CD4-positive, alpha-beta T cell treated with Interleukin-4 for 1 hour (primary cell): ENCODE data around the gene TFPI.
"Not testable (repeated sequence)": the region's sequence is repeated elsewhere in the genome, so short reads cannot be mapped to it uniquely, and the experiment has no call there.

Experiments
- DNase-seq, 2 donors: peaks; one replicate each; pipeline ENCODE4 v3.0.0-alpha.2; 2020 to 2022

The TFPI gene

DNA sequence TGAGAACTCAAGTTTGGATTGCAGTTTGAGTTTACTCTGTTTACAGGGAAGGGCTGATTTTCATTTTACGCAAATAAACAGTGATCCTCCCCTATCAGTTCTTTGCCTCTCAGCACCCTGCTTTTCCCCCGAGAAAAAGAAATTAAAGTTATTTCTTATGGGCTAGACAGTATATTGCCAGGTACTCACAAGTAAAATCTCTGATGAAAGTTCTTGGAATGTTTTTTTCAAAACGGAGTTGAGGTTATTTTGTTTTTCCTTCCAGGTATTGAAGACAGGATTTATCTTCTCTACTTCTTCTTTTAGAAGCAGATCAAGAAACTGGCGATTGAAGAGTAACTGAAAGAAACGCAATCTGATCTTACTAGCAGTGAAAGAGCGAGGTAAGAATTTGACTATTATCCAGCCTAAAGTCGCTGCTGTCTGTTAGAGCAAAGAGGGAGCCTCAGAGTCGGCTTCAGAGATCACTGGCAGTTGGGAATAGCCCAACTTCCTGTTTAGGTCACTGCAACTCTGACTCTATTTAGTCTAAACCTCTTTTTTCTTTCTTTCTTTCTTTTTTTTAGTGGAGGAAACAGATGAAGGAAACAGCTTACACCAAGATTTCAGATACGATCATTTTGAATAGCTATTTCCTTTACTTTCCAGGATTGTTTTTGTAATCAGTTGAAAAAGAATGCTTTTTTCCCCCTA lies at the start of gene TFPI:
Gene TFPI, minus strand, starts transcription at position 425 of the 693 bp plus-strand sequence. CDS start 50,667 bp downstream, outside the sequence.
- no peak for DNase-seq

DNA sequence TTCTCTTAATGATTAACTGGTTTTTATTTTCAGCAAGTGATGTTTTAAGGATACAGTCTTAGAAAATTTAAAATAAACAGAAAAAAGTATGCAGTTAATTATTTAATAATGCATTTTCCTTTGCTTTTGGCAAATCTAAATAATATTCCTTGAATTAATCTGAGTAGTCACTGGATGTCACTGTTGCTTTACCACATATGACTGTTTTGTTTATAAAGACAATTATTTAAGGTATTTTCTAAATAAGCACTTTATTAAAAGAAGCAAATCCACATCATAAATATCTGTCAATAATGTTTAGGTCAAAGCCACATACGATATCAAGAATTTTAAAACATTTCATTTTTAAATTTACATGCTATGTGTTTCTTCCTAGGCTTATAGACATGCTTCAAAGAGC lies 40.6 kb upstream of the TFPI start:
- no peak for DNase-seq

DNA sequence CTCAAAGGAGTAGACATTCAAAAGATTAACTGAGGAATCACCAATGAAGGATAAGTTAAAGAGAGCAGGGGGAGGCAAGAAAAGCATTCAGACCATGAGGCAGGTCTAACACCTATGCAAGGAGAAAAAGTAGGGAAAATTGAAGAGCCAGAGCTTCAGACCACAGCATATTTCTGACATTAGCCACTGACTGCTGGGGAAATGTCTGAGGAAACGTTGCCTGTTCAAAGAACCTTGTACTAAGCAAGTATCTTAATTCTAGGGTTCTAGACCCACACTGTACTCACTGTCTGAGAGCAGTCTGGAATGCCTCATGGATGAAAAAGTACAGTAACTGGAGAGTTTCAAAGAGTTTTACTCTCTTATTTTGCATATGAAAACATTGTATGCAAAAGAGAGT lies 39.5 kb upstream of the TFPI start:
- no peak for DNase-seq

DNA sequence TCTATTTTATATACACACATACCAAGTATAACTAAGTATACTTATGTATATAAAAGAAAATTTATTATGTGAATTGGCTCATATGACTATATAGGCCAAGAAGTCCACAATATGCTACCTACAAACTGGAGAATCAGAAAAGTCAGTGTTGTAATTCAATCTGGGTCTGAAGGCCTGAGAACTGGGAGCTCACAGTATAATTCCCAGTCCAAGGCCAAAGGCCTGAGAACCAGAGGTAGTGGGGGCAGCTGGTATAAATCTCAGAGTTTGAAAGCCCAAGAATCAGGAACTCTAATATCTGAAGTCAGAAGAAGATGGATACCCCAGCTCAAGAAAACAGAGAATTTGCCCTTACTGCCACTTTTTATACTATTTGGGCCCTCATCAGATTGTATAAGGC lies 38.9 kb upstream of the TFPI start:
- no peak for DNase-seq

DNA sequence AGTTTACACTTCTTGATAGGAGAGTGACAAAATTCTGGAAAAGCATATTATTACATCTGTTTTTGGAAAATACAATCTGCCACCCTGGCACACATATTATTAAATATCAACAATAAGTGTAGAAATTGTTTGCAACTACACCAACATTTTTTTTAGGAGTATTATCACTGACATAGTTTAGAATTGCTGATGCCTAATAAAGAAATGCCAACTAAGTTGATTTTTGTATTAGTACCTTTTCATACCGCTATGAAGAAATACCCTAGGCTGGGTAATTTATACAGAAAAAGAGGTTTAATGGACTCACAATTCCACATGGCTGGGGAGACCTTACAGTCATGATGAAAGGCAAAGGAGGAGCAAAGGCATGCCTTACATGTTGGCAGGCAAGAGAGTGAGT lies 35.9 kb upstream of the TFPI start:
- no peak for DNase-seq

DNA sequence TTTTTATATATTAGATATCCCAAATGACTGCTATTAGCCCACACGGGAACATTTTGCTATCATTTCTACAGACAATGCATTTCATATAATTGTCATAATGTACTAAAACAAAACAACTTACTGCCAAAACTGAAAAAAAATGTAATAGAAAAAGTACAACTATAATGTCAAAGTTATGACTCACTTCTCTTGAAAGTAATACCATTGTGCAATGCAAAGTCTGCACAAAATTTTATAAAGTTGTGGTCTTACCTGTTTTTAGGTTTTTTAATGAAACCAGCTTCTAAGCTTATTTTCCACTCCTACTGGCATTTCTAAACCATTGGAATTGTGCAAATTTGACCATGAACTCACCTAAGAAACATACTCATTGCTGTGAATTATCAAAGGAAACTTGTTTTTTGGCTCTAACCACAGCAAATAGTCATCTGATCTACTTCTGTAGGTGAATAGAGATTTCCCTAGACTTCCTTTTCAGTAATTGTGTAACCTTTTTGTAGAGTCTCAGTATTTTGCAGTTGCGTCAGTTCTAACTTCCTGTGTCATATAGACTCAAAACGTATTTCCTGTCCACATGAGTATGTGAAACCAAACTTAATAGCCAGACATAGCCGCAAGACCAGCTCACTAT lies 31.9 kb upstream of the TFPI start:
- DNase-seq: no peak

DNA sequence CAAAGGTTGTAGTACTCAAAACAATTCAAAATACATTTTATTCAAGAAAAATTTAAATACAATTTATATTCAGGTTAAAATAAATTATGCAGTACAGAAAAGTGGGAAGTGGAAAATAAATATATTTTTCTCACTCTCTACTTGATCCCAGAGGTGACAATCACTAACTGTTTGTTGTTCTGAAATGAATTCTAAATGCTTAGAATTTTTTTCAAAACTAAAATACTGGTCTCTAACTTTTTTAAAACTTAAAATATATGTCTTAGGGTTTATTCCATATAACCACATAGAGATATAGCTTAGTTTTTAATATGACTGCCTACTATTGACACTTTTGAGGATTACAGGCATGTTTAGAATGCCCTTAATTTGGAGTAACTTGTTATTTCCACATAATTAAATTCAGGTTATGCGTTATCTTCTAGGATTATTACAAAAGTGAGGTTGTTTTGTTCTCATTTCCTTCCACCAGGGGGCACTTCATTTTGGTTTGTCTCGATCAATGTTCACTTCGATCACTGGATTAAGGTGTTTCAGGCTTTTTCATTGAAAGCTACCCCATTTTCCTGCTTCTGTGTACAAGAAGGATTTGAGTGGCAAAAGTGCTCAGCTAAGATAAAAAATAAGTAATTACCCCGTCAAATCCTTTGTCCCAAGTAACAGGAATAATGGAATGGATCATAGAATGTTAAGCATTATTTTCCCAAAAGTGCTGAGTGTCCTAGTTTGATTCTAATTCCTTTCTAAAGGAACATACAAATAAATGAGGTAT lies 27.1 kb upstream of the TFPI start:
- peak in 1 of 2 donors; percentile 24 for DNase-seq

DNA sequence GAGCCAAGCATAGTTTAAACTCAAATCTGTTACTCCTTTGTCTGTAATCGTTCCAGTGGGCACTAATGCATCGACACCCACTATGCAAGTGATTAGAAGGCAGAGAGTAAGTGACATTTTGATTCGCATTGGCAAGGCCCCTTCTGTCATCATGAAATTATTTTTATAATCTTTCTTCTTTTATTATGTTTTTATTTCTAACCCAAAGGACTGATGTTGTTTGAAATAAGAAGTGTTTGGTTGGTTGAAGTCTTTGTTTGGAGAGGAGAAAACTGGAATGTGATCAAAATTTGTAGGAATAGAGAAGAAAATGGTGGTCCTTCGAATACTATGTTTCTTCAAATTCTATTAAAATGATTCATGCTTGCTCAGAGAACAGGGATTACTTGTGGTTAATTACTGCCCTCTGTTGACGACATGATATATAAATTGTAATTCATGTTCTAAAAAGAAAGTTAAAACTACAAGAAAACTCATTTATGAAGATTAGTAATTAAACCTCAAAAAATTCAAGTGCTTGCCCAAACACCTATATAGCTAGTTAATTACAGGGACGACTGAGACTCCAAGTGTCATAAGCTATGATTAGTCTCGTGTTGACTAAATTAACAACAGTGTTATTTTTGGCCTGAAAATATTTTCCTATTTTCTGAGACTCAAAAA lies 26.4 kb upstream of the TFPI start:
- DNase-seq: no peak

DNA sequence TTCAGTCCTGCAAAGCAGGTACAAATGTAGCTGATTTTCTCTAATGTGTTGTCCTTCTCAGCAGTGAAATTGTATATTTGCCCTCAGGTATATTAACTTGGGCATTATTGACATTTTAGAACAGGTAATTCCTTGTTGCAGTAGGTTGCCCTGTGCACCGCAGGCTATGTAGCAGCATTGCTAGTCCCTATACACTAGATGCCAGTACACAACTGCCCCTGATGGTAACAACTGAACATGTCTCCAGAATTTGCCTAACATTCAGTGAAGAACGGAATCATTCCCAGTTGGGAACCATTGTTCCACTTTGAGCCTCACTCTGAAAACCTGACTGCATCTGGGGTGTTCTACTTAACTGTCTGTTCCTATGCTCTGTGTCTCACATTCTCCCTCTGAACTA lies 23.1 kb upstream of the TFPI start:
- no peak for DNase-seq

DNA sequence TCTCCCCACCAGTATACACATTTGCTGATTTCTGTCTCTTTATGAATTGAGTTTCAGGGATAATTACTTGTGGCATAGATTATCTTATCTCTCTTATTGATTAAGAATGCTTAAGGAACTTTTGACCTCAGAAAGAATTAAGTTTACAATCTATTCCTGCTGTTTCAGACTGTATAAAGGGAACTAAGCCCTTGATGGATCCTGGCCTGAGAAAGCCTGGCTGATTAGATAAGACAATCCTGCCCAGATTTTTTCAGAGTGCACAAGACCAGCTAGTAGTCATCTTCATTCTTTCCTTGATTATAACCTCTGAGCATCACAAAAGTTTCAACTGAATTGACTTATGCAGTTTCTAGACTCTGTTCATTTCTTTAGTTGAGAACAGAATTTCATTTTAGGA lies 22.7 kb upstream of the TFPI start:
- no peak for DNase-seq

DNA sequence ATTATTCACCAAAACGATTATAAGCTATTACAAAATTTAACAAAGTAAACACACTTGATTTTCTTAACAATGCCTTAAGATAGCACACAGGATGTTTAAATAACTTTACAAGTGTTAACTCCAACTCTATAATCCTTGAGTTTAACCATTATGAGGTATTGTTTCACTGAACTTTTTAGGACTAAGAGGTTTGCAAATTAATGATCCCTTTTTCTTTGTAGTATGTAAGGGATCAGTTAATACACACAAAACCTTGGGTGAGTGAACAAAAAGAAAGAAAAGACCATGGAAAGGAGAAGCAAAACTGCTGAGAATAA lies 21.5 kb upstream of the TFPI start:
- no peak for DNase-seq

DNA sequence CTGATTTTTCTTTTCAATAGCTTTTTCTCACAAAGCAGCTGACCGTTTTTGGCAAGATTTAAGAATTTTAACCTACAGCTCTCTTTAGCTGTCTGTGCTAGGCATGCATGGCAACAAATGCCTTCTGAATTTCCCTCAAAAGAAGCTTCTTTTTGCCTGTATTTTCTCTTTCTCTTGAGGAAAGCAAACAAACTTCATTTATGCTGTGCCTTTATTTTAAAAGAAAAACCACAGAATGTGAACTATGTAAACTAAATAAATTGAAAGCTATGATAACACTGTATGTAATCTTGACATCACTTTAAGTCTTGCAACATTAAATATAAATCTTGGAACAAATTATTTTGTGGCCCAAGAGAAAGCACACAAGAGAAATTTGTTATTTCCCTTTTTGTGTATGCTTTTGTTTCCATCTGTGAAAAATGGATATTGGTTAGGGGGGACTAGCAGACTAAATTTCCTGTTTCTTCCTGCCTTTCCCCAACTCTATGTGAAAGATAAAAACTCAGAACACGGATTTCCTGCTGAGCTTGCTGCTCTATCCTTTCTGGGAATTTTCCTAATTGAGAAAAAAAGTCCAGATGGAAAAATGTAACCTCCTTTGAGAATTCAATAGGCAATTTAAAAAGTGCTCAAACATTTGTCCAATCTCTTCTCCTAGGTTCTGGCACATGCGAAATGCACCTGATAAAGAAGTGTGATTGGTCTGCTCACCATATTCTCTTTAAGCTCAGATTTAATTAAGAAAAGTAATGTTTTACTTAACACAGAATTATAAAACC lies 20.9 kb upstream of the TFPI start:
- DNase-seq: no peak

DNA sequence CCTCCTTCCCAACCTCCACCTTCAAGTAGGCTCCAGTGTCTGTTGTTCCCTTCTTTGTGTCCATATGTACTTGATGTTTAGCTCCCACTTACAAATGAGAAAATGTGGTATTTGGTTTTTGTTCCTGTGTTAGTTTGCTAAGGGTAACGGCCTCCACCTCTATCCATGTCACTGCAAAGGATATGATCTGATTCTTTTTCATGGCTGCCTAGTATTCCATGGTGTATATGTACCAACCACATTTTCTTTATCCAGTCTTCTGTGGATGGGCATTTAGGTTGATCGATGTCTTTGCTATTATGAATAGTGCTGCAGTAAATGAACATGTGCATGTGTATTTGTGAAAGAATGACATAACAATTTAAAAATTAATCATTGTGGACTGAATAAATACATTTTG lies 19.5 kb upstream of the TFPI start:
- DNase-seq: no peak

DNA sequence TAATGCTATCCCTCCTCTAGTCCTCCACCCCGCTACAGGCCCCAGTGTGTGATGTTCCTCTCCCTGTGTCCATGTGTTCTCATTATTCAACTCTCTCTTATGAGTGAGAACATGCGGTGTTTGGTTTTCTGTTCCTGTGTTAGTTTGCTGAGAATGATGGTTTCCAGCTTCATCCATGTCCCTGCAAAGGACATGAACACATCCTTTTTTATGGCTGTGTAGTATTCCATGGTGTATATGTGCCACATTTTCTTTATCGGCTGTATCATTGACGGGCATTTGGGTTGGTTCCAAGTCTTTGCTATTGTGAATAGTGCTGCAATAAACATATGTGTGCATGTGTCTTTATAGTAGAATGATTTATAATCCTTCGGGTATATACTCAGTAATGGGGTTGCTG lies 17.8 kb upstream of the TFPI start:
- not testable (repeated sequence) for DNase-seq

DNA sequence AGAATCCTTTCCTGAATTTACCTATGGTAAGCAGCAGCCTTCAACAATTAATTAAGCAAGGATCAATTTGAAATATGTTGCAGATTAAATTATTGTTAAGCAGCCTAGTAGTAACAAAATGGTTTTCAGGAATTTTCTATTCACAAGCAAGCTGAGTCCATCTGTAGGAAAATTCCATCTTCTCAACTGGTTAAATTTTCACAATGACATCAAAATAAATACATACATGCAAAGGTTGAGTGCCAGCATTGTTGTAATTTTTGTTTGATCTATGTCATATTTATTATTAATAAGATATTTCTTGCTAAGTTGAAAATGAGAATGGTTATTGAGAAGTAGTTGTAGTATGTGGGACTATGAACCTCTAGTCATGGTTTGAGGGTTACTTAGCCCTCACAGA lies 15.3 kb upstream of the TFPI start:
- no peak for DNase-seq

DNA sequence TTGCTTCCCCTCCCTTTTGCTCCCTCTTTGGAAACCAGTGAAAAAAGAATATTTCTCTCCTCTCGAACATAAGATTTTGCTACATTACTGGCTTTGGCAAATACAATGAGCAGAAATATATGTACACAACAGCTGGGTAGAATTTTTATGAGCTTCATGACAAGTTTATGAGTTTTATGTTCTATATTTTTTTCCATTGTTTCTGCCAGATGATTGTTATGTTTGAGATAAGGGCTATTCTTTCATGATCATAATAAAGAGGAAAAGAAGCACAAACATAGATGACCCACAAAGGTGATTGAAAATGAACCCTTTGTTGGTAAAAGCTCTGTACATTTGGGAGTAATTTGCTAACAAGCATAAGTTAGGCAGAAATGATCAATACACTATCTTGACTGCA lies 14.8 kb upstream of the TFPI start:
- no peak for DNase-seq

DNA sequence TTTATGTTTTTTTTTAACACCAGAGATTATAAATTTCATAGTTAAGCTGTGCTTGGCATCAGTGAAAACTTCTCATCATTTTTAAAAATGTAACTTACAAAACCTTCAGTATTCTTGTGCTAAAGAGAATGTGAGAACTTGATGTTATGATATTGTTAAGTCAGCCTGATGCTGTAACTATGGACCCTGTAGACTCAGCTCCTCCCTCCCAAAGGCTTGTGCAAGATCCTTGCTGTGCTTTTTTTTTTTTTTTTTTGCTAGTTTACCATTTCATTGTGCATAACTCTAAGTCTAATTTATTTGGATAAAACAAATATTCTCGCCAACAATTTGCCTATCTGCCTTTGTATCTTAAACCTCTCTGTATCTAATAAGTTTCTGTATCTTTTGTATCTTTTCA lies 12.9 kb upstream of the TFPI start:
- no peak for DNase-seq

DNA sequence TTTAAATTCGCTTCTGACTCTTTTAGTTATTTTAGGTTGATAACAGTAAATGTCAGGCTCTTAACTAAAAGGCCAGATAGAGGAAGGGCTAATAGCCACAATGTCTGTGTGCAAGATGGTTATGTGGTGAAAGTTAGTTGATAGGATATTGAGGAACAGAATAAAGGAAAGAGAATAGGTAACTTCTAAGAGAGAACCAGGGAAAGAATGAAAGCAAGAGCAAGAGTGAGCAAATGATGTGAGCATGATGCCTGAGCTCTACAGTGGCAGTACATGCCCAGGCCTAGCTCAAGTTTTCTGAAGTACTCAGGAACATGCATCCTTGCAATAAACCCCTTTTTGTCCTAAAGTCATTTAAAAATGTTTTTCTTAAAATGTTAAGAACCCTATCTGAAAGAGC lies 12.5 kb upstream of the TFPI start:
- no peak for DNase-seq

DNA sequence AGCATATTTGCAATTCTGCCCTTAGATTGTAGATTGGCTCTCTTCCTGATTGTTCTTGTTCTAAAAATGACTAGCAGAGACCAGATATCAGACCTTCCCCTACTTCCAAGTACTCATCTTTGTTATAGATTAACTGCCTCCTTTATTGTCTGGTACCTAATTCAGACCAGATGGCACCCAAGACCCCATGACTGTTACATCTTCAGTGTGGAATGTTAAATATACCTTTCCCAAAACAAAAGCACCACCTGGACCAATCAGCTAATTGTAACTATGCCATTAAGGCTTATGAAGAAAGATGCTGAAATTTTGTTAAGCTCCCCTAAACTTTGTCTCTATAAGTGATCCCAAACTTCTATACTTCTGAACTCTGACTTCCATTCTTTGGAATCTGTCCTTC lies 12.0 kb upstream of the TFPI start:
- no peak for DNase-seq

DNA sequence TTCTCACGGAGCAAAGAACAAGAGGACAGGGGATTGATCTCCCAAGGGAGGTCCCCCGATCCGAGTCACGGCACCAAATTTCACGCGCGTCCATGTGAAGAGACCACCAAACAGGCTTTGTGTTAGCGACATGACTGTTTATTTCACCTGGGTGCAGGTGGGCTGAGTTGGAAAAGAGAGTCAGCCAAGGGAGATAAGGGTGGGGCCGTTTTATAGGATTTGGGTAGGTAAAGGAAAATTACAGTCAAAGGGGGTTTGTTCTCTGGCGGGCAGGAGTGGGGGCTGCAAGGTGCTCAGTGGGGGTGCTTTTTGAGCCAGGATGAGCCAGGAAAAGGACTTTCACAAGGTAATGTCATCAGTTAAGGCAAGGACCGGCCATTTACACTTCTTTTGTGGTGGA lies 11.4 kb upstream of the TFPI start:
- not testable (repeated sequence) for DNase-seq

DNA sequence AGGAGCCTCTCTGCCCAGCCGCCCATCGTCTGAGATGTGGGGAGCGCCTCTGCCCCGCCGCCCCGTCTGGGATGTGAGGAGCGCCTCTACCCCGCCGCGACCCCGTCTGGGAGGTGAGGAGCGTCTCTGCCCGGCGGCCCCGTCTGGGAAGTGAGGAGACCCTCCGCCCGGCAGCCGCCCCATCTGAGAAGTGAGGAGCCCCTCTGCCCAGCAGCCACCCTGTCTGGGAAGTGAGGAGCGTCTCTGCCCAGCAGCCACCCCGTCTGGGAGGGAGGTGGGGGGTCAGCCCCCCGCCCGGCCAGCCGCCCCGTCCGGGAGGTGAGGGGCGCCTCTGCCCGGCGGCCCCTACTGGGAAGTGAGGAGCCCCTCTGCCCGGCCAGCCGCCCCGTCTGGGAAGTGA lies 2.3 kb upstream of the TFPI start:
- not testable (repeated sequence) for DNase-seq

DNA sequence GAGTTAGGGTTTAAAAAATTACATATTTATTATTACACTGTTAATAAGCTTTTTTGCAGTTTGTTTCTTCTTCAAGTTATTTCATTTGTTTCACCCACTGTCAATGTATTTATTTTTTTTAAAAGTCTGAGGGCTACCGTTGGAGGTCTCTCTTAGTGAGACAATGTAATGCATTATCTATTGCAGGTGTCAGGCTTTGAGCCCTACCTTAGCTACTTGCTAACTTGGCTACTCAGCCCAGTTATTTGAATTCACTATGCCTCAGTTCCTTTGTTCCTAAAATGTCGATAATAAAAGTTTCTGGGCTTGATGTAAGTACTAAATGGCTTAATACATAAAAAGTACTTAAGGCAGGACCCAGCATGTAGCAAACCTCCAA lies 458 bp upstream of the TFPI start:
- DNase-seq: no peak
